ENCODE results near the gene LDB3.

DNA sequence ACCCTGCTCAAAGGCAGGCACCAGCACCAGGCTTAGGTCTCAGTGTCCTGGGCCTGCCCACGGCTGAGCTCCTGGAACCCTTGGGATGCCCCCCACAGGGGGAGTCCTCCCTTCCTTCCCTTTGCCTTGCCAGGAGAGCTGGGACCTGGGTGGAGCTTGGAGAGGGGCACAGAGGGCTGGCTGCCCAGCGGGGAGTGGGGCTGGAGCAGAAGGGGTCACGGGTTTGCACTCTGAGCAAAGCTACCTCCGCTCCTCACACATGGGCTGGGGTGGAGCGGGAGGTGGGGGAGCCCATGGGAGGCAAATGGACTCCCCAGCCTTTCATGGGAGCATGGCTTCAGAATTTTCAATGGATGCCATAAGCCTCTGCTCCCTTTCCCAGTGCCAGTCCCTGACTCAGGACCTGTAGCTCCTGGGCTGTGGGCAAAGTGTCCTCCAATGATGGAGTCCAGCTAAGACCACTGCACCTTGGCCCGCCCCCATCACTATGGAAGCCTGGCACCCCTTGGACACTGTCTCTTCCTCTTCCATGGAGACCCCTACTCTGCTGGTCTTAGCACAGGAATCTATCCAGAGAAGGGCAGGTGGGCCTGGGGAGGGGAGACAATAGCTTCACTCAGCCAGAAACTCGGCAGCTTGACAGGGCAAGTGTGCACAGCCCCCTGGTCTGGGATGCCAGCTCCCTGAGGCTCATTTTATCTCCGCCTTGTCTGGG, 39.9 kb downstream of the LDB3 start:
- TF ChIP-seq, protein P1, sequence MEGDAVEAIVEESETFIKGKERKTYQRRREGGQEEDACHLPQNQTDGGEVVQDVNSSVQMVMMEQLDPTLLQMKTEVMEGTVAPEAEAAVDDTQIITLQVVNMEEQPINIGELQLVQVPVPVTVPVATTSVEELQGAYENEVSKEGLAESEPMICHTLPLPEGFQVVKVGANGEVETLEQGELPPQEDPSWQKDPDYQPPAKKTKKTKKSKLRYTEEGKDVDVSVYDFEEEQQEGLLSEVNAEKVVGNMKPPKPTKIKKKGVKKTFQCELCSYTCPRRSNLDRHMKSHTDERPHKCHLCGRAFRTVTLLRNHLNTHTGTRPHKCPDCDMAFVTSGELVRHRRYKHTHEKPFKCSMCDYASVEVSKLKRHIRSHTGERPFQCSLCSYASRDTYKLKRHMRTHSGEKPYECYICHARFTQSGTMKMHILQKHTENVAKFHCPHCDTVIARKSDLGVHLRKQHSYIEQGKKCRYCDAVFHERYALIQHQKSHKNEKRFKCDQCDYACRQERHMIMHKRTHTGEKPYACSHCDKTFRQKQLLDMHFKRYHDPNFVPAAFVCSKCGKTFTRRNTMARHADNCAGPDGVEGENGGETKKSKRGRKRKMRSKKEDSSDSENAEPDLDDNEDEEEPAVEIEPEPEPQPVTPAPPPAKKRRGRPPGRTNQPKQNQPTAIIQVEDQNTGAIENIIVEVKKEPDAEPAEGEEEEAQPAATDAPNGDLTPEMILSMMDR (conservative IDR thresholded peaks at IDR 0.05) = no peak
- TF ChIP-seq EZH2 (IDR thresholded peaks at IDR 0.05; ENCODE audit: low read depth) = no peak
